HL-60/S4 treated with phorbol 12-myristate 13-acetate at 8.2 ng/mL for 4 days and 3 days (cell line): ENCODE results near the gene SIX2.

ENCODE experiments used
- in situ Hi-C: fragments of 300-500 bp; cut with MboI; formaldehyde crosslinking; loops from 2 replicates; pipeline ENCODE4 v1.15.0; 2022; ENCODE audit warnings: low sequenced_read_pairs

Gene SIX2

DNA sequence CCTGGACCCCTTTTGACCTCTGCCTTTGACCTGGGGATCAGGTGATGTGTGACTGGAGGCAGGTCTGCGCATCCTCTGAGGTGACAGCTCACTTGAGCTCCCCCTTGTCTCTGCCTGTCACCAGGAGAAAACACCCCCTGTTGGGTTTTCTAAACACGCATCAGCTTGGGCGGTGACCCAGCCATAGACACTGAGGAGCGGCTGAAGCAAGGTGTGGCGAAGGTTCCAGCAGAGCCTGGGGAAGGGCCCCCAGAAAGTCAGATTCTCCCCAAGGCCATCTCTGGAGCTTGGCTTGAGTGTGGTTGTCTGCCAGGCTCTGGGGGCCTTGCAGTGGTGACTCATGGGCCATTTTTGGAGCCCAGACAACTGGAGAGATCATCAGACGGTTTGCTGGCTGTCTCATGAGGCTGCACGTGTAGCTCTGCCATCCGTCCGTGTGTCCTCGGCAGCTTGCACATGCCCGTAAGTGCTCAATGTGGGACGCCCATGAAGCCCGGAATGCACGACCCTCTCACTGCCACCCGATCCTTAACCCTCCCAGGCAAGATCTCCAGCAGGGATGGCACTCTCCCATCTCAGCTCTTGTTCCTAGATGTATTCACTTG is 38.3 kb downstream of the SIX2 start:
- in situ Hi-C loops = loop anchor here (25.0 kb wide), 2 partner anchors 484 to 934 kb away; no protein-coding TSS in a partner anchor

GRCh38 chr2:44969936-44970335 is 39.3 kb downstream of the SIX2 start:
- in situ Hi-C loops = loop anchor here (25.0 kb wide), 2 partner anchors 483 to 933 kb away; no protein-coding TSS in a partner anchor

GRCh38 chr2:44967727-44968432 is 41.4 kb downstream of the SIX2 start:
- in situ Hi-C loops = loop anchor here (25.0 kb wide), 2 partner anchors 481 to 931 kb away; no protein-coding TSS in a partner anchor

- in situ Hi-C loops = loop anchor here (25.0 kb wide), 2 partner anchors 480 to 930 kb away; no protein-coding TSS in a partner anchor
These were observed 42.2 kb downstream of the SIX2 start for GRCh38 chr2:44967056-44967455.

GRCh38 chr2:44965684-44966083 is 43.6 kb downstream of the SIX2 start:
- in situ Hi-C loops = loop anchor here (25.0 kb wide), 2 partner anchors 478 to 928 kb away; no protein-coding TSS in a partner anchor

GRCh38 chr2:44964752-44965236 is 44.5 kb downstream of the SIX2 start:
- in situ Hi-C loops = loop anchor here (25.0 kb wide), 2 partner anchors 477 to 927 kb away; no protein-coding TSS in a partner anchor

GRCh38 chr2:44962176-44962695 is 47.0 kb downstream of the SIX2 start:
- in situ Hi-C loops = loop anchor here (25.0 kb wide), 2 partner anchors 475 to 925 kb away; no protein-coding TSS in a partner anchor

DNA sequence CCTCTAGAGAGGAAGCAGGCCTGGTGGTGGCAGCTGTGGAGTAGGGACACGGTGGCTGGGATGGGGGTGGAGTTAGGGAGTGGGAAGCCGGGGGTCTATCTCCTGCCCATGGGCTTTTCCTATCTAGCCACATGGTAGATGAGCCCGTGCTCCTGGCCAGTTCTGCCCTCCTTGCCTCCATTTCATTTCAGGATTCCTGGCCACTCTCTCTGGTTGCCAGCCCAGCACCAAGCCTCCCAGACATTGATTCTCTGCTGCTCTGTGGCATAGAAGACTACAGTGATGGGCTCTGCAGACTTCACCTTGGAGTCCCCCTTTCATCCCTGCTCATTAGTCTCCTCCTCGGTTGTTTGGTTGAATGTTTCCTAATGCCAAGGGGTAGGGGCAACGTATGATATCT is 48.4 kb downstream of the SIX2 start:
- in situ Hi-C loops = loop anchor here (25.0 kb wide), 2 partner anchors 474 to 924 kb away; no protein-coding TSS in a partner anchor

DNA sequence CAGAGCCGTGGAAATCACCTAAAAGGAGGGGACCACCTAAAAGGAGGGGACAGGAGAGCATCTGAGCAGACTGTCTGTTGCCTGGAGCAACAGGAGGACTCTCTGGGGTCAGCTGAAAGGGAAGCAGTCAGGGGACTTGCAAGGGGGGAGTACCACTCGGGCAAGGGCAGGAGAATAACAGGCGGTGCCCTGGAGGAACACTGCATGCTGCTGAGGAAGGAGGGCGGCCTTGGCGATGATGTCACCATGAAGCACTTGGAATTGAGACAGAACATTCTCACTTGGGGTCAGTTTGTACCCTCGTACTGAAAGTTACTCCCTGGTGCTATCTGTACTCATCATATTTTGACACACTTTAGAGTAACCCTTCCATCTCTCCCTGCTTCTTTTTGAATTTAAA is 49.4 kb downstream of the SIX2 start:
- in situ Hi-C loops = loop anchor here (25.0 kb wide), 2 partner anchors 473 to 923 kb away; no protein-coding TSS in a partner anchor

DNA sequence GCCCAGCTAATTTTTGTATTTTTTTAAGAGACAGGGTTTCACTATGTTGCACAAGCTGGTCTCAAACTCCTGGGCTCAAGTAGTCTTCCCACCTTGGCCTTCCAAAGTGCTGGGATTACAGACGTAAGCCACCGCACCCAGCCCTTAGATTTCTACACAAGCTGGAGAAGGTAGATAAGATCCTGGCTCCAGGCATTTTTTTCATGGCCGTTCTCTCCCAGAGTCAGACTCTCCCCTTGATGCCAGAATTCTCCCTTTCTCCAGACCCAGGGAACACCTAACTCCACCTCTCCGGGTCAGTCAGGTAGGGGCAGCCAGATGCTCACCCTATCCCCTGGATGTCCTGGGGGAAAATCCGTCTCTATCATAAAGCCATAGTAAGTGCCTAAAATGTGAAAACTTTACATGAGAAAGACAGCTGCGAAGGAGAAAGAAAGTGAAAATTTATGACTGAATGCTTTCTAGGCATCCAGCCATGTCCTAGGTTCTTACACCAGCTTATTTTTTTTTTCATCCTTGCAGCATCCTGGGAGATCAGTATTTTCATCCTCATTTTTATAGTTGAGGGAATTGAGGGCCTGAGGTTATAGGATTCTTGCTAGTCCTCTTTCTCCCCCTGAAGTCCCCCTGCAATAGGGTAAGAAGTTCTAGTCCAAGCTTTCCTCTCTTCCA is 51.5 kb downstream of the SIX2 start:
- in situ Hi-C loops = loop anchor here (25.0 kb wide), 2 partner anchors 470 to 920 kb away; no protein-coding TSS in a partner anchor

DNA sequence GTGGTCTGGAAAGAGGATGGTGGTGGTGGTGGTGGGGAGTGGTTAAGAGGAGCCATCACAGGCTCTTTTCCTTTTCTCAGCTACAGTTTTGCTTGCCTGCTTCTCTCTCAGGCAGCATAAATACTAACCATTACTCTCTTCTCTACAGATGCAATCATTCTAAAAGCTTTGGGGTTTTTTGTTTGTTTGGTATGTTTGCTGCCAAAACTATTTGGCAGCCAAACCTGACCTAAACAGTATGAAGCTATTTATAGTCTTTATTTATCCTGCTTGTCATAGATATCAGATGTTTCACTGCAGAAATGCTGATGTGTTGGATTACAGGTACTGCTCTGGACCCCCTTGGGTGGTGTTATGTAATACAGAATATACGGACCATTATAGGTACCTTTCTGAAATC is 52.4 kb downstream of the SIX2 start:
- in situ Hi-C loops = loop anchor here (25.0 kb wide), 2 partner anchors 470 to 920 kb away; no protein-coding TSS in a partner anchor

- in situ Hi-C loops = loop anchor here (25.0 kb wide), 2 partner anchors 468 to 918 kb away; no protein-coding TSS in a partner anchor
These were observed 53.5 kb downstream of the SIX2 start for GRCh38 chr2:44955593-44956392.
